HCT116 (cell line): Measurements from ENCODE around the gene WDR4. TPM values are rescaled to one million over a fixed set of nuclear protein-coding genes. Genes with fewer than 3 reads are reported as not detected.

Source experiments
- ATAC-seq: fragments of 200-7000 bp; cut with Tn5 transposase; 2 replicates; pipeline ENCODE4 v1.9.1; 2020; ENCODE audit warnings: mild to moderate bottlenecking, moderate library complexity
- BruUV-seq: library from RNA; stranded (reverse); fragments of 400-500 nt; replicated peaks from 2 replicates; lab custom pipeline; 2021; lab: Mats Ljungman, UMichigan
- CTCF ChIA-PET: fragments of 300-600 bp; sonication (Branson Sonifier 250); formaldehyde crosslinking; loops from one replicate; lab custom pipeline; 2021; ENCODE audit warnings: antibody characterized with exemption; lab: Charles Lee
- POLR2A ChIA-PET: fragments of 300-600, 350-600 bp; sonication (Branson Sonifier 250); formaldehyde crosslinking; loops from one replicate; lab custom pipeline; 2021; ENCODE audit warnings: antibody characterized with exemption; lab: Charles Lee
- RAD21 ChIA-PET, 2 experiments: fragments of 300-600 bp; sonication (Branson Sonifier 250); formaldehyde crosslinking; loops; one replicate each; lab custom pipeline; 2023; ENCODE audit warnings: low total read pairs in 2 of 2; ENCODE audit not compliant: uncharacterized antibody in 2 of 2, unreplicated experiment in 2 of 2, low non-redundant PET in 1 of 2; lab: Charles Lee
- DNase-seq: peaks from one replicate; pipeline ENCODE4 v3.0.0-alpha.2; 2010; ENCODE audit warnings: low read depth, low spot score
- H2AFZ ChIP-seq: fragments of 200-600 bp; shearing (Covaris generic), sonication (generic); 2 replicates; pipeline ENCODE4 v1.6.1; 2017; ENCODE audit warnings: low read depth, mixed run types, mixed read lengths, antibody characterized with exemption, low read length; ENCODE audit not compliant: poor library complexity, severe bottlenecking
- H3K27ac ChIP-seq: 2 replicates; pipeline ENCODE4 v1.5.1; 2012; ENCODE audit warnings: low read depth, low read length
- H3K27me3 ChIP-seq: fragments of 200-600 bp; sonication (generic); 2 replicates; pipeline ENCODE4 v1.6.1; 2016; ENCODE audit warnings: mixed run types, low read length, mixed read lengths; ENCODE audit not compliant: insufficient read depth
- H3K36me3 ChIP-seq, 2 experiments: fragments of 200-500 bp in 1 of 2; fragments of 200-600 bp in 1 of 2; sonication (Bioruptor generic) in 1 of 2; sonication (generic) in 1 of 2; 2 replicates each; pipeline versions ENCODE4 v1.5.1 to v1.6.1; 2014 to 2016; ENCODE audit warnings: low read length in 2 of 2, inconsistent platforms in 1 of 2, mixed read lengths in 1 of 2, mixed run types in 1 of 2; ENCODE audit not compliant: insufficient read depth in 2 of 2, control insufficient read depth in 1 of 2
- H3K4me1 ChIP-seq, 2 experiments: fragments of 200-600 bp in 1 of 2; sonication (generic) in 1 of 2; 2 replicates each; pipeline versions ENCODE4 v1.5.1 to v1.6.1; 2012 to 2017; ENCODE audit warnings: low read length in 2 of 2, inconsistent platforms in 1 of 2, mild to moderate bottlenecking in 1 of 2, mixed read lengths in 1 of 2, mixed run types in 1 of 2, moderate library complexity in 1 of 2; ENCODE audit not compliant: insufficient read depth in 2 of 2, control insufficient read depth in 1 of 2
- H3K4me2 ChIP-seq: fragments of 200-600 bp; sonication (generic); 2 replicates; pipeline ENCODE4 v1.6.1; 2017; ENCODE audit warnings: mixed run types, low read length, mixed read lengths
- H3K4me3 ChIP-seq, 2 experiments: fragments of 200-600 bp in 1 of 2; sonication (generic) in 1 of 2; replicated peaks in 1 of 2; 2 replicates each; pipeline ENCODE4 v1.5.1; 2011 to 2016; ENCODE audit warnings: low read length in 2 of 2, control low read depth in 1 of 2, low read depth in 1 of 2, mild to moderate bottlenecking in 1 of 2, mixed read lengths in 1 of 2, mixed run types in 1 of 2
- H3K79me2 ChIP-seq: fragments of 200-600 bp; sonication (generic); 2 replicates; pipeline ENCODE4 v1.6.1; 2017; ENCODE audit warnings: mild to moderate bottlenecking, mixed run types, low read length, moderate library complexity, mixed read lengths; ENCODE audit not compliant: insufficient read depth
- H3K9ac ChIP-seq: fragments of 200-600 bp; sonication (generic); 2 replicates; pipeline ENCODE4 v1.6.1; 2016; ENCODE audit warnings: low read length, mixed read lengths
- H3K9me2 ChIP-seq: fragments of 200-600 bp; sonication (generic), shearing (Covaris generic); 2 replicates; pipeline ENCODE4 v1.6.1; 2017; ENCODE audit warnings: mixed run types, mild to moderate bottlenecking, moderate library complexity; ENCODE audit not compliant: insufficient read depth
- H3K9me3 ChIP-seq, 2 experiments: fragments of 200-500 bp in 1 of 2; fragments of 200-600 bp in 1 of 2; sonication (Bioruptor generic) in 1 of 2; sonication (generic) in 1 of 2; 2 replicates each; pipeline ENCODE4 v1.6.1; 2014 to 2017; ENCODE audit warnings: low read length in 2 of 2, mixed read lengths in 2 of 2, inconsistent platforms in 1 of 2, low read depth in 1 of 2, mild to moderate bottlenecking in 1 of 2, mixed run types in 1 of 2, moderate library complexity in 1 of 2; ENCODE audit not compliant: control insufficient read depth in 1 of 2, insufficient read depth in 1 of 2
- H4K20me1 ChIP-seq: fragments of 200-600 bp; sonication (generic), shearing (Covaris generic); 2 replicates; pipeline ENCODE4 v1.6.1; 2017; ENCODE audit warnings: mixed run types, mild to moderate bottlenecking, moderate library complexity; ENCODE audit not compliant: insufficient read depth
- CBX3 ChIP-seq: IDR thresholded peaks from 2 replicates; pipeline ENCODE4 v1.6.1; 2012; ENCODE audit warnings: low read depth
- CEBPB ChIP-seq: IDR thresholded peaks from 2 replicates; pipeline ENCODE4 v1.6.1; 2012; ENCODE audit warnings: low read depth
- EGR1 ChIP-seq: IDR thresholded peaks from 2 replicates; pipeline ENCODE4 v1.6.1; 2012; ENCODE audit warnings: low read depth
- ELF1 ChIP-seq: IDR thresholded peaks from 2 replicates; pipeline ENCODE4 v1.6.1; 2012; ENCODE audit warnings: low read depth, borderline replicate concordance
- EZH2phosphoT487 ChIP-seq: fragments of 200-600 bp; IDR thresholded peaks from 2 replicates; pipeline ENCODE4 v1.6.1; 2018; ENCODE audit warnings: antibody characterized with exemption, borderline replicate concordance
- FOSL1 ChIP-seq: IDR thresholded peaks from 2 replicates; pipeline ENCODE4 v1.6.1; 2012; ENCODE audit warnings: low read depth
- JUND ChIP-seq: IDR thresholded peaks from 2 replicates; pipeline ENCODE4 v1.6.1; 2012
- POLR2A ChIP-seq: IDR thresholded peaks from 2 replicates; pipeline ENCODE4 v1.7.0; 2011; ENCODE audit warnings: borderline replicate concordance; ENCODE audit not compliant: insufficient read depth, insufficient read length; ENCODE audit errors: extremely low read depth
- POLR2AphosphoS5 ChIP-seq: IDR thresholded peaks from 2 replicates; pipeline ENCODE4 v1.6.1; 2011; ENCODE audit warnings: mild to moderate bottlenecking, low read depth, low read length, moderate library complexity
- RAD21 ChIP-seq: IDR thresholded peaks from 2 replicates; pipeline ENCODE4 v1.6.1; 2012; ENCODE audit warnings: low read depth, mild to moderate bottlenecking
- SIN3A ChIP-seq: IDR thresholded peaks from 2 replicates; pipeline ENCODE4 v1.6.1; 2012; ENCODE audit warnings: low read depth
- SRF ChIP-seq: IDR thresholded peaks from 2 replicates; pipeline ENCODE4 v1.6.1; 2012; ENCODE audit warnings: low read depth
- YY1 ChIP-seq: IDR thresholded peaks from 2 replicates; pipeline ENCODE4 v1.6.1; 2011; ENCODE audit warnings: low read length, low read depth, moderate library complexity, mild to moderate bottlenecking; ENCODE audit not compliant: insufficient replicate concordance; ENCODE audit errors: extremely low read depth
- ZFX ChIP-seq: fragments of 450-650 bp; IDR thresholded peaks from 2 replicates; pipeline ENCODE4 v1.6.1; 2017
- ZNF274 ChIP-seq: fragments of 200-500 bp; sonication (Bioruptor generic); IDR thresholded peaks from 2 replicates; pipeline ENCODE4 v1.6.1; 2014; ENCODE audit warnings: mild to moderate bottlenecking, low read depth, low read length, inconsistent platforms
- intact Hi-C: fragments of 100-400 bp; cut with micrococcal nuclease; formaldehyde crosslinking; loops from 2 replicates; pipeline ENCODE4 v1.10.0; 2022
- total RNA-seq: library from RNA; stranded (reverse); gene quantifications from one replicate; pipeline ENCODE4 v1.2.1, GENCODE V29; 2021; ENCODE audit not compliant: unreplicated experiment
- TF ChIP-seq, protein P1 (sequence below): IDR thresholded peaks from 2 replicates; pipeline ENCODE4 v1.6.1; 2012
- TF ChIP-seq, protein P2 (sequence below), 3 experiments: fragments of 200-600 bp in 1 of 3; sonication (generic) in 1 of 3; IDR thresholded peaks in 2 of 3; conservative IDR thresholded peaks in 1 of 3; 2 replicates each; pipeline ENCODE4 v1.5.1; 2012 to 2017; ENCODE audit warnings: low read depth in 2 of 3, low read length in 2 of 3, antibody characterized with exemption in 1 of 3, borderline replicate concordance in 1 of 3, control low read depth in 1 of 3, mild to moderate bottlenecking in 1 of 3, mixed read lengths in 1 of 3, mixed run types in 1 of 3, moderate library complexity in 1 of 3; ENCODE audit not compliant: insufficient read depth in 1 of 3
- TF ChIP-seq, protein P3 (sequence below): IDR thresholded peaks from 2 replicates; pipeline ENCODE4 v1.6.1; 2011; ENCODE audit warnings: mild to moderate bottlenecking, low read length, moderate library complexity; ENCODE audit not compliant: insufficient replicate concordance; ENCODE audit errors: extremely low read depth

The WDR4 gene
- total RNA-seq, 1 experiment from 2014 or later, result 34.8 TPM

DNA sequence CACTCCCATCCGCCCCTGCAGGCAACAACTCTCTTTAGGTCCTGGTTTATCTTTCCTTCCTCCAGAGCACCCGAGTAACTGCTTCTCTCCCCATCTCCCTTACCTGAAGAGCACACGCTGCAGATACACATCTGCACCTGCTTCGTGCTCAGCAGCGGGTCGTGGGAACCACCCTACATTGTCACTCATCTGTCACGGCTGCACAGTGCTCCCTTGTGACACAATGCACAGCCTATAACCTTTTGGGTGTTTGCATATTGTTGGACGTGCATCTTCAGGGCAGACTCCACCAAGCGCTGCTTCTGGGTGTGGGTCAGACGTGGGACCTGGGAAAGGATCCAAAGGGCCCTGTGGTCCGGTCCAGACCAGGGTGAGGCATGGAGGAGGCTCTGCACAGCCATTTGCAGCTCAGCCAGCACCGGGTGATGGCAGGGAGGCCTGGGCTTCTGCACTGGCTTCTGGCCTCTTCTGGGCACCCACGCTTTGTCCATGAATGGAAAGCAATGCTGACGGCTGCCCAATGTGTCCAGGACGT is 42.5 kb downstream of the WDR4 start:
- ChIA-PET CTCF (no interaction called here), RAD21 (no interaction called here), POLR2A (no interaction called here)
- no peak for TF ChIP-seq JUND
- no peak for TF ChIP-seq ZFX
- no peak for TF ChIP-seq CBX3
- no peak for TF ChIP-seq EZH2phosphoT487
- no peak for TF ChIP-seq SRF
- TF ChIP-seq FOSL1, result no peak
- no peak for TF ChIP-seq ELF1
- no peak for TF ChIP-seq RAD21
- TF ChIP-seq YY1, result no peak
- no peak for TF ChIP-seq CEBPB
- TF ChIP-seq, protein P1, sequence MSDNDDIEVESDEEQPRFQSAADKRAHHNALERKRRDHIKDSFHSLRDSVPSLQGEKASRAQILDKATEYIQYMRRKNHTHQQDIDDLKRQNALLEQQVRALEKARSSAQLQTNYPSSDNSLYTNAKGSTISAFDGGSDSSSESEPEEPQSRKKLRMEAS, result no peak
- TF ChIP-seq POLR2AphosphoS5, result no peak
- TF ChIP-seq EGR1, result no peak
- H3K4me3 ChIP-seq, result no peak overlapping the region
- H3K27ac ChIP-seq, result no peak overlapping the region
- H3K9ac ChIP-seq, result no peak overlapping the region
- H3K36me3 ChIP-seq, result peaks cover 18 to 30% of the 10 kb centered on the region in 2 experiments
- peaks cover 0 to 10% of the 10 kb centered on the region in 2 experiments; a peak in 1 of 4 replicates for H3K4me1 ChIP-seq
- no peaks in the 10 kb centered on the region; the same call in 1 of the 2 replicates for H3K79me2 ChIP-seq
- H3K9me3 ChIP-seq, result no peaks in the 10 kb centered on the region
- BruUV-seq, result no TSS peak
- no peak for ATAC-seq
- H3K27me3 ChIP-seq, result no peaks in the 10 kb centered on the region
- DNase-seq, result no peak
- no peaks in the 10 kb centered on the region for H3K9me2 ChIP-seq
- intact Hi-C loops, result no loop called here
- no peak overlapping the region for H2AFZ ChIP-seq
- no peak overlapping the region for H3K4me2 ChIP-seq
- H4K20me1 ChIP-seq, result no peaks in the 10 kb centered on the region

DNA sequence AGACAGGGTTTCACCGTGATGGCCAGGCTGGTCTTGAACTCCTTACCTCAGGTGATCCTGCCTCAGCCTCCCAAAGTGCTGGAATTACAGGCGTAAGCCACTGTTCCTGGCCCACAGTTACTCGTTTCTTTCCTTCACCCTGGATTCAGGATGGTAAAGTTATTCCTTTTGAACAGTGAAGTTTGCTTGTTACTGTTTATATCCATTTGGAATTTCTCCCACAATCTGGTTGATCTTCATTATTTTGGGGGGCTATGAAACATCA is 43.0 kb downstream of the WDR4 start:
- Histone ChIP-seq H3K4me1 (peaks cover 0 to 10% of the 10 kb centered on the region in 2 experiments; a peak in 1 of 4 replicates), H3K27ac (no peak overlapping the region), H2AFZ (no peak overlapping the region), H3K9me3 (no peaks in the 10 kb centered on the region), H3K4me3 (no peak overlapping the region), H3K36me3 (peaks cover 16 to 26% of the 10 kb centered on the region in 2 experiments), H3K4me2 (no peak overlapping the region), H3K79me2 (no peaks in the 10 kb centered on the region; the same call in 1 of the 2 replicates), H3K9ac (no peak overlapping the region), H3K27me3 (no peaks in the 10 kb centered on the region), H4K20me1 (no peaks in the 10 kb centered on the region), H3K9me2 (no peaks in the 10 kb centered on the region)
- DNase-seq (no peak), ATAC-seq (no peak)
- RAD21 ChIA-PET, result no interaction called here
- BruUV-seq, result no TSS peak
- POLR2A ChIA-PET, result no interaction called here
- intact Hi-C loops, result no loop called here
- CTCF ChIA-PET, result no interaction called here
- TF ChIP-seq SIN3A (no peak), ZFX (no peak), ZNF274 (no peak), CBX3 (no peak), POLR2A (no peak), POLR2AphosphoS5 (no peak), SRF (no peak), CEBPB (no peak), YY1 (no peak)
- TF ChIP-seq, protein P2, sequence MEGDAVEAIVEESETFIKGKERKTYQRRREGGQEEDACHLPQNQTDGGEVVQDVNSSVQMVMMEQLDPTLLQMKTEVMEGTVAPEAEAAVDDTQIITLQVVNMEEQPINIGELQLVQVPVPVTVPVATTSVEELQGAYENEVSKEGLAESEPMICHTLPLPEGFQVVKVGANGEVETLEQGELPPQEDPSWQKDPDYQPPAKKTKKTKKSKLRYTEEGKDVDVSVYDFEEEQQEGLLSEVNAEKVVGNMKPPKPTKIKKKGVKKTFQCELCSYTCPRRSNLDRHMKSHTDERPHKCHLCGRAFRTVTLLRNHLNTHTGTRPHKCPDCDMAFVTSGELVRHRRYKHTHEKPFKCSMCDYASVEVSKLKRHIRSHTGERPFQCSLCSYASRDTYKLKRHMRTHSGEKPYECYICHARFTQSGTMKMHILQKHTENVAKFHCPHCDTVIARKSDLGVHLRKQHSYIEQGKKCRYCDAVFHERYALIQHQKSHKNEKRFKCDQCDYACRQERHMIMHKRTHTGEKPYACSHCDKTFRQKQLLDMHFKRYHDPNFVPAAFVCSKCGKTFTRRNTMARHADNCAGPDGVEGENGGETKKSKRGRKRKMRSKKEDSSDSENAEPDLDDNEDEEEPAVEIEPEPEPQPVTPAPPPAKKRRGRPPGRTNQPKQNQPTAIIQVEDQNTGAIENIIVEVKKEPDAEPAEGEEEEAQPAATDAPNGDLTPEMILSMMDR (IDR thresholded peaks at IDR 0.05 in 2 of 3, conservative IDR thresholded peaks at IDR 0.05 in 1 of 3; ENCODE audit: borderline replicate concordance in 1 of 3, insufficient read depth in 1 of 3, low read depth in 2 of 3, low read length in 2 of 3), result no peak
- TF ChIP-seq, protein P3, sequence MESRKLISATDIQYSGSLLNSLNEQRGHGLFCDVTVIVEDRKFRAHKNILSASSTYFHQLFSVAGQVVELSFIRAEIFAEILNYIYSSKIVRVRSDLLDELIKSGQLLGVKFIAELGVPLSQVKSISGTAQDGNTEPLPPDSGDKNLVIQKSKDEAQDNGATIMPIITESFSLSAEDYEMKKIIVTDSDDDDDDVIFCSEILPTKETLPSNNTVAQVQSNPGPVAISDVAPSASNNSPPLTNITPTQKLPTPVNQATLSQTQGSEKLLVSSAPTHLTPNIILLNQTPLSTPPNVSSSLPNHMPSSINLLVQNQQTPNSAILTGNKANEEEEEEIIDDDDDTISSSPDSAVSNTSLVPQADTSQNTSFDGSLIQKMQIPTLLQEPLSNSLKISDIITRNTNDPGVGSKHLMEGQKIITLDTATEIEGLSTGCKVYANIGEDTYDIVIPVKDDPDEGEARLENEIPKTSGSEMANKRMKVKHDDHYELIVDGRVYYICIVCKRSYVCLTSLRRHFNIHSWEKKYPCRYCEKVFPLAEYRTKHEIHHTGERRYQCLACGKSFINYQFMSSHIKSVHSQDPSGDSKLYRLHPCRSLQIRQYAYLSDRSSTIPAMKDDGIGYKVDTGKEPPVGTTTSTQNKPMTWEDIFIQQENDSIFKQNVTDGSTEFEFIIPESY, result no peak
- TF ChIP-seq, protein P1, result no peak
